ENCODE data around the gene CELA3B. TPM values are rescaled to one million over a fixed set of nuclear protein-coding genes. Genes with fewer than 3 reads are reported as not detected.

CELA3B gene
- total and polyA plus RNA-seq, 4 donors, result 1.0 to 7.5 (median 2.1) TPM

- H3K4me1 ChIP-seq (ENCODE audit: control insufficient read depth in 1 of 2, insufficient read depth in 2 of 2, low read length in 2 of 2), result peaks cover 0 to 3% of the 10 kb centered on the region in 2 donors
- no peaks in the 10 kb centered on the region for H3K36me3 ChIP-seq (ENCODE audit: control insufficient read depth in 1 of 2, insufficient read depth in 2 of 2, low read length in 1 of 2)
- intact Hi-C loops (cut with DNase I), result loop anchor here (5.0 kb wide), 1 partner anchor 33 kb away; no protein-coding TSS in a partner anchor
- peak in 1 of 2 donors; percentile 43 for DNase-seq
- no peak for ATAC-seq (ENCODE audit: low FRiP score)
- H3K9me3 ChIP-seq (ENCODE audit: control insufficient read depth, low read length), result no peaks in the 10 kb centered on the region
- WGBS, 2 donors, result 4 to 6% methylated on average over 10 of the region's 10 CpGs
- peak overlapping the region; percentile 96 to 98 for H3K4me3 ChIP-seq (ENCODE audit: low read length in 2 of 2)
- H3K27ac ChIP-seq (ENCODE audit: low read depth in 1 of 2, low read length in 2 of 2), result peak overlapping the region in 1 of 2 donors; percentile 84
- no peaks in the 10 kb centered on the region for H3K27me3 ChIP-seq (ENCODE audit: control insufficient read depth in 1 of 2, insufficient read depth in 2 of 2, low read length in 1 of 2)
Observed at GRCh38 chr1:21935393-21935804, 41.4 kb upstream of the CELA3B start.

DNA sequence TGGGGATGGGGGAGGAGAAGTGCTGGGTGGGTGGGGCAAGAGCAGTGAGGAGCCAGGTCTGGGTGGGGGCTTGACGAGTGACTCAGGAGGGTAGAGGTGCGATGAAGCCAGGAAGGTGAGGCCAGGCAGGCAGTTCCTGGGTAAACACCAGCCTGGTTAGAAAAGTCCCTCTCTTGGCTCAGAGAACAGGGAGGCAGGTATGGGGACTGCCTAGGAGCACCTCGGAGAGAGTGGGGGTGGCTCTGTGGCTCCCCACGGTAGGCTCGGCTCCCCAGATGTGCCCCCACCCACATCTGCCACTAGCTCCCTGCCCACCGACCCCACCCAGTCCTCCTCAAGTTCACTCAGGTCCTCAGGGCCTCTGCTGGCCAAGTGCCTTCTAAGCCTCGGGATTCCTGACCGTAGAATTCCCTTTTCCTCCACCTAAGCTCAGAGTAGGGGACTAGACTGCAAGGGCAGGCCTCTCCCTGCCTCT, 40.9 kb upstream of the CELA3B start:
- ATAC-seq (ENCODE audit: low FRiP score), result no peak
- peak overlapping the region; percentile 54 to 62 for H3K27ac ChIP-seq (ENCODE audit: low read depth in 1 of 2, low read length in 2 of 2)

DNA sequence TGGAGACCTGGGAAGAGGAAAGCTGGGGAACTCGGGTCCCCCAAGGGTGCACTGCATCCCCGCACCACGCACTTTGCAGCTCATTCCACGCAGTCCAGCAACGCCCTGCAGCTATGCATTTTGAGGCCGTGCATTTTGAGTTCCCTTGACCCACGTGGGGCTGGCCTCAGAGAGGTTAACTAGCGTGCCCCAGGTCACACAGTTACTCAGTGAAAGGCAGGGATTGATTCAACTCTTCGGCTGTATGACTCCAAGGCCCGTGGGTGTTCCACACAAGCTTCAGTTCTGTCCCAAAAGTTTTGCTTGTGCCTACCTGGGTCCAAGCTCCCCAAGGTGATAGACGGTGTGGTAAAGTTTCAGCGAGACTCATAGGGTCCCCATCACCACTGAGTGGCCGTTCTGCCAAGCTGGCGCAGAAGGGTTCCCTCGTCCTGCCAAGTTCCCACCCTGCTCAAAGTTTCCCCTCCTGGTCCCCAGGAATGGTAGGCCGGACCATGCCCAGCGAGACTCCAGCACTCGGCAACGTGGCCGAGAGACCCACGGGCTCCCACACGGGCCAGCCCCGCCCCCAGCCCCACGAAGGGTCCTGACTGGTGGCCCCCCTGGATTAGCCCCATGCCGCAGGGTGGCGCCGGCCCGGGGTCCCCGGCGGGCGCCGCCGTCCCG, 40.3 kb upstream of the CELA3B start:
- intact Hi-C loops (cut with DNase I), result loop anchor here (5.0 kb wide), 1 partner anchor 34 kb away; no protein-coding TSS in a partner anchor
- peaks cover 0 to 3% of the 10 kb centered on the region in 2 donors for H3K4me1 ChIP-seq (ENCODE audit: control insufficient read depth in 1 of 2, insufficient read depth in 2 of 2, low read length in 2 of 2)

More for the DNA sequence above, 40.9 kb upstream of the CELA3B start:
- Histone ChIP-seq H3K36me3 (ENCODE audit: control insufficient read depth in 1 of 2, insufficient read depth in 2 of 2, low read length in 1 of 2) (no peaks in the 10 kb centered on the region), H3K27me3 (ENCODE audit: control insufficient read depth in 1 of 2, insufficient read depth in 2 of 2, low read length in 1 of 2) (no peaks in the 10 kb centered on the region), H3K9me3 (ENCODE audit: control insufficient read depth, low read length) (no peaks in the 10 kb centered on the region), H3K4me3 (ENCODE audit: low read length in 2 of 2) (peak overlapping the region; percentile 96 to 98), H3K4me1 (ENCODE audit: control insufficient read depth in 1 of 2, insufficient read depth in 2 of 2, low read length in 2 of 2) (peaks cover 0 to 3% of the 10 kb centered on the region in 2 donors)
- peak in 1 of 2 donors; percentile 51 for DNase-seq
- 2 to 5% methylated on average over 7 to 8 of the region's 8 CpGs for WGBS, 2 donors
- intact Hi-C loops (cut with DNase I), result loop anchor here (5.0 kb wide), 1 partner anchor 34 kb away; no protein-coding TSS in a partner anchor

GRCh38 chr1:21937034-21937371, 39.8 kb upstream of the CELA3B start, which contains the start of gene HSPG2:
Gene HSPG2 (minus strand): TSS chr1:21937310. CDS start chr1:21937217, 93 bp downstream.
- no peaks in the 10 kb centered on the region for H3K36me3 ChIP-seq (ENCODE audit: control insufficient read depth in 1 of 2, insufficient read depth in 2 of 2, low read length in 1 of 2)
- peak within 1 kb of the TSS; percentile 62 to 74 for H3K27ac ChIP-seq (ENCODE audit: low read depth in 1 of 2, low read length in 2 of 2)
- no peaks in the 10 kb centered on the region for H3K9me3 ChIP-seq (ENCODE audit: control insufficient read depth, low read length)
- ATAC-seq (ENCODE audit: low FRiP score) (no peak), DNase-seq (no peak)
- peak within 1 kb of the TSS; percentile 96 to 98 for H3K4me3 ChIP-seq (ENCODE audit: low read length in 2 of 2)
- intact Hi-C loops (cut with DNase I), result loop anchor here (5.0 kb wide), 1 partner anchor 35 kb away; no protein-coding TSS in a partner anchor
- peaks cover 0 to 3% of the 10 kb centered on the region in 2 donors for H3K4me1 ChIP-seq (ENCODE audit: control insufficient read depth in 1 of 2, insufficient read depth in 2 of 2, low read length in 2 of 2)
- WGBS, 2 donors, result 1% methylated on average over 52 of the region's 52 CpGs; no CpG with 5 or more reads in 1 of the 2 donors
- H3K27me3 ChIP-seq (ENCODE audit: control insufficient read depth in 1 of 2, insufficient read depth in 2 of 2, low read length in 1 of 2), result no peaks in the 10 kb centered on the region

More for the DNA sequence above, 40.3 kb upstream of the CELA3B start:
- Histone ChIP-seq H3K4me3 (ENCODE audit: low read length in 2 of 2) (peak overlapping the region; percentile 96 to 98), H3K36me3 (ENCODE audit: control insufficient read depth in 1 of 2, insufficient read depth in 2 of 2, low read length in 1 of 2) (no peaks in the 10 kb centered on the region), H3K9me3 (ENCODE audit: control insufficient read depth, low read length) (no peaks in the 10 kb centered on the region), H3K27me3 (ENCODE audit: control insufficient read depth in 1 of 2, insufficient read depth in 2 of 2, low read length in 1 of 2) (no peaks in the 10 kb centered on the region), H3K27ac (ENCODE audit: low read depth in 1 of 2, low read length in 2 of 2) (peak overlapping the region; percentile 54 to 62)
- 0 to 1% methylated on average over 24 to 34 of the region's 34 CpGs for WGBS, 2 donors
- ATAC-seq (ENCODE audit: low FRiP score), result no peak
- DNase-seq, result peak in 1 of 2 donors; percentile 61

GRCh38 chr1:21937372-21938121, 39.3 kb upstream of the CELA3B start:
- Histone ChIP-seq H3K27me3 (ENCODE audit: control insufficient read depth in 1 of 2, insufficient read depth in 2 of 2, low read length in 1 of 2) (no peaks in the 10 kb centered on the region), H3K4me3 (ENCODE audit: low read length in 2 of 2) (peak overlapping the region in 1 of 2 donors; percentile 98), H3K27ac (ENCODE audit: low read depth in 1 of 2, low read length in 2 of 2) (peak overlapping the region; percentile 29 to 74), H3K36me3 (ENCODE audit: control insufficient read depth in 1 of 2, insufficient read depth in 2 of 2, low read length in 1 of 2) (no peaks in the 10 kb centered on the region), H3K4me1 (ENCODE audit: control insufficient read depth in 1 of 2, insufficient read depth in 2 of 2, low read length in 2 of 2) (peaks cover 0 to 3% of the 10 kb centered on the region in 2 donors), H3K9me3 (ENCODE audit: control insufficient read depth, low read length) (no peaks in the 10 kb centered on the region)
- WGBS, 2 donors, result 10 to 20% methylated on average over 24 to 69 of the region's 69 CpGs
- DNase-seq, result peak; percentile 89 to 92
- ATAC-seq (ENCODE audit: low FRiP score), result peak; percentile 87
- intact Hi-C loops (cut with DNase I), result loop anchor here (5.0 kb wide), 1 partner anchor 35 kb away; no protein-coding TSS in a partner anchor

GRCh38 chr1:21938732-21939538, 37.9 kb upstream of the CELA3B start:
- ATAC-seq (ENCODE audit: low FRiP score) (no peak), DNase-seq (peak in 1 of 2 donors; percentile 53)
- peaks cover 0 to 3% of the 10 kb centered on the region in 2 donors for H3K4me1 ChIP-seq (ENCODE audit: control insufficient read depth in 1 of 2, insufficient read depth in 2 of 2, low read length in 2 of 2)
- H3K4me3 ChIP-seq (ENCODE audit: low read length in 2 of 2), result no peak overlapping the region
- 26% methylated on average over 11 of the region's 11 CpGs for WGBS, 2 donors
- H3K9me3 ChIP-seq (ENCODE audit: control insufficient read depth, low read length), result no peaks in the 10 kb centered on the region
- peak overlapping the region; percentile 65 to 91 for H3K27ac ChIP-seq (ENCODE audit: low read depth in 1 of 2, low read length in 2 of 2)
- intact Hi-C loops (cut with DNase I), result loop anchor here (5.0 kb wide), 1 partner anchor 37 kb away; no protein-coding TSS in a partner anchor
- no peaks in the 10 kb centered on the region for H3K27me3 ChIP-seq (ENCODE audit: control insufficient read depth in 1 of 2, insufficient read depth in 2 of 2, low read length in 1 of 2)
- H3K36me3 ChIP-seq (ENCODE audit: control insufficient read depth in 1 of 2, insufficient read depth in 2 of 2, low read length in 1 of 2), result no peaks in the 10 kb centered on the region

DNA sequence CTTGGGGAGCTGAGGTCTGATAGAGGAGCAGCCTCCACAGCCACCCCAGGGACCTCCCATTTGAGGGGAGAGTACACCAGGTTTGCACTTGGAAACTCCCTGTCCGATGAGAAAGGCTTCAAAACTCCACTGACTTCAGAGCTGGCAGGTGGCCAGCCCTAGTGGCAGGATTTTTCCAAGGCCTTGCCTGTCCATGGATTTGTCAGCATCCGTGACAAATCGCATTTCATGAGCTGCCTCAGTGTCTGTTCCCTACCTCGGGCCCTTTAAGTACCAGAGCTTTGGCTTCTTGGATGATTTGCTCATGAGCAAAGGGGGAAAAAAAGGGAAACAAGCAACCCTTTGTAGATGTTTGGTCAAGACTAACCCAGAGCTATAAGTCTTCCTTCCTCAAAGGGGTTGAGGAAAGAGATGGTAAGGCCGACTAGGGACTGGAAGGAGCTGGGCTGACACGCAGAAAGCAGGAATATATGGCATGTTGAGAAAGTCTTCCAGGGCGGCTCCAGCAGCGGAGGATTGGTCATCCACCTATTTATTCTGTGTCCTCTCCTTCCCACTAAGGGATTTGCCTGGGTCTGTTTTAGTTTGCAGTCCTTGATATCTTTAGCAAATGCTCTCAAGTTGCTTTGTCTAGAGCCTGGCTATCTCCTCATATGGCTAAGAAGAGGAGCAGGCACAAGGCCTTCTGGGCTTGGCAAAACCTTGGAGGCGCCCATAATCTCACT, 37.0 kb upstream of the CELA3B start:
- peaks cover 0 to 3% of the 10 kb centered on the region in 2 donors for H3K4me1 ChIP-seq (ENCODE audit: control insufficient read depth in 1 of 2, insufficient read depth in 2 of 2, low read length in 2 of 2)
- no peak overlapping the region for H3K4me3 ChIP-seq (ENCODE audit: low read length in 2 of 2)
- H3K27me3 ChIP-seq (ENCODE audit: control insufficient read depth in 1 of 2, insufficient read depth in 2 of 2, low read length in 1 of 2), result no peaks in the 10 kb centered on the region
- peak; percentile 45 for ATAC-seq (ENCODE audit: low FRiP score)
- intact Hi-C loops (cut with DNase I), result loop anchor here (5.0 kb wide), 1 partner anchor 38 kb away; no protein-coding TSS in a partner anchor
- WGBS, 2 donors, result 30 to 33% methylated on average over 9 of the region's 9 CpGs
- H3K36me3 ChIP-seq (ENCODE audit: control insufficient read depth in 1 of 2, insufficient read depth in 2 of 2, low read length in 1 of 2), result no peaks in the 10 kb centered on the region
- no peaks in the 10 kb centered on the region for H3K9me3 ChIP-seq (ENCODE audit: control insufficient read depth, low read length)
- peak; percentile 94 to 98 for DNase-seq
- peak overlapping the region; percentile 84 to 88 for H3K27ac ChIP-seq (ENCODE audit: low read depth in 1 of 2, low read length in 2 of 2)
